NCI-H2196 treated with DMSO at 0.1 percent for 48 hours (cell line): ENCODE measurements around the gene MCM10.

Experiments
- DNase-seq: peaks from one replicate; lab custom pipeline; 2025; ENCODE audit not compliant: unreplicated experiment; lab: John Stamatoyannopoulos, UW

Gene MCM10

DNA sequence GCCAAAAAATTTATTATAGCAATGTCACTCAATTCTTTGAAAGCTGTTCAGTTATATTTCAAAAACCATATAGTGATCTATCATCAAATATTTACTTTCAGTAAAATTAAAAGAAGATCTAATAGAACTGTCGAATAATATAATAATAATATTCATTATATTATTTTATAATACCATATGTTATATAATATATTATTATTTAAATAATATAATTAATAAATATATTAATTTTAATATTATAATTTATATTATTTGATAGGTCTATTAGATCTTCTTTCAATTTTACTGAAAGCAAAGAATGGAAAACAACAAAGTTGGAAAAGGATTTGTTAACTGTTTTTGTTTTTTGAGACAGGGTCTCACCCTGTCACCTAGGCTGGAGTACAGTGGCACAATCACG, 95.3 kb downstream of the MCM10 start:
- no peak for DNase-seq

DNA sequence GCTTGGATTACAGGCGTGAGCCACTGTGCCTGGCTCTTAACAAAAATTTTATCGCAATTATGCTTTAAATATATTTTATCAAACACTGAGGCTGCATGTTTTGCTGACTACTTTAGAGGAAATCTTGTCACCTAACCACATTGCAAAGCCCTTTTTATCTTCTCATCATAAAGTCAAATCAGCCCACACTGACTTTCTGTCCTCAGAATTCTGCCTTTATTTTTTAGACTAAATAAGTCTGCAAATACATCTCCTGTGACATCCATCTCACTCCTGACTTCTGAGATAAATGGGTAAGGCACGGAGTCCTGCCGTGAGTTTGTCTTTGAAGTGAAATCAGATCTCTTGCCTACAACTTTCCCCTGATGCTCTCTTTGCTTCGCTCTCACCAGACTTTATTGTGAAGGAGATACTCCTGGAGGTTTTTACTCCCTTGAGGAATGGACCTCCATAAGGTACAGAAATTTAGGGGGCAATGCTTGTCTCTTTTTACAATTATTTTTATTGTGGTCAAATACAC, 96.3 kb downstream of the MCM10 start:
- DNase-seq: no peak
